Neural cell (in vitro differentiated cells): ENCODE measurements around the gene SV2C. TPM values are rescaled to one million over a fixed set of nuclear protein-coding genes. Genes with fewer than 3 reads are reported as not detected.

ENCODE experiments used
- H2AFZ ChIP-seq: fragments of 200-600, 300-800 bp; sonication (generic), shearing (Covaris generic); 2 replicates; pipeline ENCODE4 v1.6.0; 2014; ENCODE audit warnings: low read depth, mild to moderate bottlenecking, antibody characterized with exemption, low read length, moderate library complexity
- H3F3A ChIP-seq: fragments of 200-600 bp; shearing (Covaris generic); 2 replicates; pipeline ENCODE4 v1.6.1; 2016; ENCODE audit warnings: mild to moderate bottlenecking, moderate library complexity, mixed read lengths, antibody characterized with exemption, low read length; ENCODE audit not compliant: insufficient read depth, poor library complexity, severe bottlenecking
- H3K27ac ChIP-seq: fragments of 200-600, 300-800 bp; sonication (generic), shearing (Covaris generic); 2 replicates; pipeline ENCODE4 v1.5.1; 2014; ENCODE audit warnings: mild to moderate bottlenecking, low read length, moderate library complexity
- H3K27me3 ChIP-seq: fragments of 300-800, 200-600 bp; sonication (generic), shearing (Covaris generic); 2 replicates; pipeline ENCODE4 v1.6.0; 2014; ENCODE audit warnings: mild to moderate bottlenecking, low read depth, low read length, moderate library complexity; ENCODE audit not compliant: insufficient read depth
- H3K36me3 ChIP-seq: fragments of 300-800, 200-600 bp; sonication (generic), shearing (Covaris generic); 2 replicates; pipeline ENCODE4 v1.5.1; 2014; ENCODE audit warnings: mild to moderate bottlenecking, antibody characterized with exemption, low read length, moderate library complexity; ENCODE audit not compliant: insufficient read depth
- H3K4me2 ChIP-seq: fragments of 300-800, 200-600 bp; sonication (generic), shearing (Covaris generic); 2 replicates; pipeline ENCODE4 v1.6.0; 2014; ENCODE audit warnings: mild to moderate bottlenecking, low read length
- H3K4me3 ChIP-seq: fragments of 300-800, 200-600 bp; sonication (generic), shearing (Covaris generic); 2 replicates; pipeline ENCODE4 v1.5.1; 2014; ENCODE audit warnings: mild to moderate bottlenecking, low read length, moderate library complexity
- H3K79me2 ChIP-seq: fragments of 200-600 bp; shearing (Covaris generic); replicated peaks from 2 replicates; pipeline ENCODE4 v1.6.0; 2014; ENCODE audit warnings: mild to moderate bottlenecking, low read length, moderate library complexity; ENCODE audit not compliant: insufficient read depth
- H3K9ac ChIP-seq: fragments of 300-800, 200-600 bp; sonication (generic), shearing (Covaris generic); 2 replicates; pipeline ENCODE4 v1.6.1; 2016; ENCODE audit warnings: mild to moderate bottlenecking, low read length, mixed read lengths
- H3K9me2 ChIP-seq: fragments of 200-600 bp; shearing (Covaris generic); 2 replicates; pipeline ENCODE4 v1.6.1; 2016; ENCODE audit warnings: mild to moderate bottlenecking, low read length, mixed read lengths; ENCODE audit not compliant: insufficient read depth
- H3K9me3 ChIP-seq: fragments of 200-600, 300-800 bp; sonication (generic), shearing (Covaris generic); 2 replicates; pipeline ENCODE4 v1.6.1; 2016; ENCODE audit warnings: mild to moderate bottlenecking, mixed run types, low read length, moderate library complexity, mixed read lengths
- H4K20me1 ChIP-seq: fragments of 200-600 bp; shearing (Covaris generic); 2 replicates; pipeline ENCODE4 v1.6.1; 2016; ENCODE audit warnings: mild to moderate bottlenecking, mixed run types; ENCODE audit not compliant: insufficient read depth
- CTCF ChIP-seq: fragments of 450-650 bp; IDR thresholded peaks from 2 replicates; pipeline ENCODE4 v1.5.1; 2014; ENCODE audit warnings: antibody characterized with exemption, mild to moderate bottlenecking, moderate library complexity; ENCODE audit not compliant: poor library complexity, severe bottlenecking
- EP300 ChIP-seq: fragments of 450-650 bp; conservative IDR thresholded peaks from 2 replicates; pipeline ENCODE4 v1.6.1; 2014; ENCODE audit warnings: antibody characterized with exemption, mild to moderate bottlenecking, moderate library complexity; ENCODE audit not compliant: poor library complexity, severe bottlenecking
- EZH2 ChIP-seq: fragments of 200-600, 300-800 bp; shearing (Covaris generic), sonication (generic); IDR thresholded peaks from 2 replicates; pipeline ENCODE4 v1.6.1; 2014; ENCODE audit warnings: antibody characterized with exemption, low read length, borderline replicate concordance, mild to moderate bottlenecking; ENCODE audit not compliant: insufficient read depth, poor library complexity, severe bottlenecking
- MXI1 ChIP-seq: fragments of 450-650 bp; conservative IDR thresholded peaks from 2 replicates; pipeline ENCODE4 v1.6.1; 2014; ENCODE audit warnings: antibody characterized with exemption, mild to moderate bottlenecking; ENCODE audit not compliant: poor library complexity, severe bottlenecking
- POLR2AphosphoS5 ChIP-seq: IDR thresholded peaks from 2 replicates; pipeline ENCODE4 v1.6.1; 2012
- RAD21 ChIP-seq: fragments of 450-650 bp; conservative IDR thresholded peaks from 2 replicates; pipeline ENCODE4 v1.6.1; 2014; ENCODE audit warnings: antibody characterized with exemption, mild to moderate bottlenecking, moderate library complexity
- REST ChIP-seq: IDR thresholded peaks from 2 replicates; pipeline ENCODE4 v1.6.1; 2012; ENCODE audit warnings: borderline replicate concordance
- SMC3 ChIP-seq: fragments of 450-650 bp; conservative IDR thresholded peaks from 2 replicates; pipeline ENCODE4 v1.6.1; 2014; ENCODE audit warnings: antibody characterized with exemption, mild to moderate bottlenecking, moderate library complexity; ENCODE audit not compliant: poor library complexity
- TAF1 ChIP-seq: IDR thresholded peaks from 2 replicates; pipeline ENCODE4 v1.6.1; 2012; ENCODE audit warnings: low read depth
- polyA plus RNA-seq: library from polyadenylated mRNA; depleted of rRNA; stranded (reverse); fragments of >200 nt; gene quantifications from 2 replicates; pipeline ENCODE4 v1.2.3, GENCODE V29; 2014

Gene SV2C
- polyA plus RNA-seq, 1 donor from 2014 or later: 0.45 TPM

GRCh38 chr5:76312783-76313182, 229.6 kb downstream of the SV2C start:
- H3K9me2 ChIP-seq: no peaks in the 10 kb centered on the region
- H2AFZ ChIP-seq: no peak overlapping the region
- no peak overlapping the region for H3K4me3 ChIP-seq
- no peaks in the 10 kb centered on the region for H3K27me3 ChIP-seq
- no peaks in the 10 kb centered on the region for H3K36me3 ChIP-seq
- no peaks in the 10 kb centered on the region for H3K79me2 ChIP-seq
- H3K9me3 ChIP-seq: no peaks in the 10 kb centered on the region
- no peaks in the 10 kb centered on the region for H4K20me1 ChIP-seq
- H3K9ac ChIP-seq: no peak overlapping the region
- TF ChIP-seq SMC3: no peak
- TF ChIP-seq MXI1: no peak
- no peak for TF ChIP-seq EZH2
- TF ChIP-seq TAF1: no peak
- TF ChIP-seq POLR2AphosphoS5: no peak
- no peak for TF ChIP-seq EP300
- no peak for TF ChIP-seq CTCF
- TF ChIP-seq RAD21: no peak
- TF ChIP-seq REST: no peak
- no peak overlapping the region for H3K4me2 ChIP-seq
- H3K27ac ChIP-seq: no peak overlapping the region
- no peaks in the 10 kb centered on the region for H3F3A ChIP-seq

- Histone ChIP-seq H3K9me2 (no peaks in the 10 kb centered on the region), H3K4me2 (no peak overlapping the region), H3K27ac (no peak overlapping the region), H3F3A (no peaks in the 10 kb centered on the region), H3K9me3 (no peaks in the 10 kb centered on the region), H3K36me3 (no peaks in the 10 kb centered on the region), H3K4me3 (no peak overlapping the region), H3K27me3 (no peaks in the 10 kb centered on the region), H3K79me2 (no peaks in the 10 kb centered on the region), H3K9ac (no peak overlapping the region), H2AFZ (no peak overlapping the region), H4K20me1 (no peaks in the 10 kb centered on the region)
- TF ChIP-seq EP300 (no peak), TAF1 (no peak), CTCF (no peak), REST (no peak), SMC3 (no peak), POLR2AphosphoS5 (no peak), RAD21 (no peak), EZH2 (no peak), MXI1 (no peak)
Measured at GRCh38 chr5:76314643-76315042, 231.5 kb downstream of the SV2C start.
